KMS-11 (cell line): Measurements from ENCODE around the gene ZNF592.

ENCODE experiments used
- H2AFZ ChIP-seq: fragments of 200-600 bp; sonication (generic); 2 replicates; pipeline ENCODE4 v1.6.1; 2016; ENCODE audit warnings: antibody characterized with exemption, mixed run types, low read depth
- H3K27ac ChIP-seq: fragments of 200-600 bp; sonication (generic); 2 replicates; pipeline ENCODE4 v1.6.1; 2016; ENCODE audit warnings: mild to moderate bottlenecking, mixed run types
- H3K27me3 ChIP-seq: fragments of 200-600 bp; sonication (generic); 2 replicates; pipeline ENCODE4 v1.6.1; 2017; ENCODE audit warnings: mild to moderate bottlenecking, low read depth, mixed run types, moderate library complexity; ENCODE audit not compliant: insufficient read depth
- H3K36me3 ChIP-seq: fragments of 200-600 bp; sonication (generic); 2 replicates; pipeline ENCODE4 v1.6.1; 2017; ENCODE audit warnings: mild to moderate bottlenecking, mixed run types; ENCODE audit not compliant: insufficient read depth
- H3K4me1 ChIP-seq: fragments of 200-600 bp; sonication (generic); 2 replicates; pipeline ENCODE4 v1.6.1; 2016; ENCODE audit warnings: mild to moderate bottlenecking, low read depth, mixed run types; ENCODE audit not compliant: poor library complexity, severe bottlenecking
- H3K4me2 ChIP-seq: fragments of 200-600 bp; sonication (generic); 2 replicates; pipeline ENCODE4 v1.7.0; 2016; ENCODE audit warnings: mild to moderate bottlenecking, mixed run types
- H3K4me3 ChIP-seq: fragments of 200-600 bp; sonication (generic); IDR thresholded peaks from 2 replicates; pipeline ENCODE4 v1.6.1; 2017; ENCODE audit warnings: low read depth, low read length, mixed read lengths; ENCODE audit not compliant: insufficient read depth
- H3K79me2 ChIP-seq: fragments of 200-600 bp; sonication (generic); 2 replicates; pipeline ENCODE4 v1.6.1; 2016; ENCODE audit warnings: low read depth, mixed run types; ENCODE audit not compliant: insufficient read depth
- H3K9ac ChIP-seq: fragments of 200-600 bp; sonication (generic); 2 replicates; pipeline ENCODE4 v1.6.1; 2016; ENCODE audit warnings: mild to moderate bottlenecking, mixed run types
- H4K20me1 ChIP-seq: fragments of 200-600 bp; sonication (generic); 2 replicates; pipeline ENCODE4 v1.6.1; 2016; ENCODE audit warnings: mild to moderate bottlenecking, mixed run types; ENCODE audit not compliant: insufficient read depth
- CTCF ChIP-seq: fragments of 200-600 bp; sonication (generic); conservative IDR thresholded peaks from 2 replicates; pipeline ENCODE4 v1.6.1; 2017; ENCODE audit warnings: low read depth, mild to moderate bottlenecking, antibody characterized with exemption, low read length, moderate library complexity, mixed read lengths

ZNF592 gene

GRCh38 chr15:84830036-84830435, 81.6 kb downstream of the ZNF592 start:
- no peak overlapping the region for H3K4me3 ChIP-seq
- H3K36me3 ChIP-seq, result no peaks in the 10 kb centered on the region
- no peaks in the 10 kb centered on the region for H3K27me3 ChIP-seq
- no peak overlapping the region for H3K27ac ChIP-seq
- H2AFZ ChIP-seq, result no peak overlapping the region
- no peaks in the 10 kb centered on the region for H3K79me2 ChIP-seq
- no peaks in the 10 kb centered on the region for H3K4me1 ChIP-seq
- H4K20me1 ChIP-seq, result no peaks in the 10 kb centered on the region
- no peak overlapping the region for H3K9ac ChIP-seq
- no peak overlapping the region for H3K4me2 ChIP-seq
- TF ChIP-seq CTCF, result no peak

GRCh38 chr15:84831028-84831427, 82.6 kb downstream of the ZNF592 start:
- TF ChIP-seq CTCF, result no peak
- Histone ChIP-seq H3K79me2 (no peaks in the 10 kb centered on the region), H3K4me1 (no peaks in the 10 kb centered on the region), H2AFZ (no peak overlapping the region), H4K20me1 (no peaks in the 10 kb centered on the region), H3K4me2 (no peak overlapping the region), H3K9ac (no peak overlapping the region), H3K27ac (no peak overlapping the region), H3K27me3 (no peaks in the 10 kb centered on the region), H3K4me3 (no peak overlapping the region), H3K36me3 (no peaks in the 10 kb centered on the region)

GRCh38 chr15:84831613-84832012, 83.2 kb downstream of the ZNF592 start:
- H3K79me2 ChIP-seq, result no peaks in the 10 kb centered on the region
- no peak overlapping the region for H3K4me3 ChIP-seq
- H3K27ac ChIP-seq, result no peak overlapping the region
- H2AFZ ChIP-seq, result no peak overlapping the region
- no peaks in the 10 kb centered on the region for H4K20me1 ChIP-seq
- no peaks in the 10 kb centered on the region for H3K4me1 ChIP-seq
- H3K4me2 ChIP-seq, result no peak overlapping the region
- H3K27me3 ChIP-seq, result no peaks in the 10 kb centered on the region
- H3K9ac ChIP-seq, result no peak overlapping the region
- TF ChIP-seq CTCF, result no peak
- no peaks in the 10 kb centered on the region for H3K36me3 ChIP-seq

GRCh38 chr15:84832448-84833040, 84.2 kb downstream of the ZNF592 start:
- Histone ChIP-seq H3K27ac (no peak overlapping the region), H3K9ac (no peak overlapping the region), H2AFZ (no peak overlapping the region), H3K4me2 (no peak overlapping the region), H3K27me3 (no peaks in the 10 kb centered on the region), H3K4me3 (no peak overlapping the region), H3K79me2 (no peaks in the 10 kb centered on the region), H3K36me3 (no peaks in the 10 kb centered on the region), H4K20me1 (no peaks in the 10 kb centered on the region), H3K4me1 (no peaks in the 10 kb centered on the region)
- TF ChIP-seq CTCF, result no peak
